H1 (cell line): ENCODE results near the gene ATG2B. TPM values are rescaled to one million over a fixed set of nuclear protein-coding genes. Genes with fewer than 3 reads are reported as not detected.

Experiments
- ATF2 ChIP-seq: IDR thresholded peaks from 2 replicates; pipeline ENCODE4 v1.6.1; 2012; ENCODE audit warnings: low read length, inconsistent platforms
- CTCF ChIP-seq, 3 experiments: IDR thresholded peaks; 1 replicate in 2 of 3; 2 replicates in 1 of 3; pipeline versions ENCODE4 v1.5.1 to v1.6.1; 2011; ENCODE audit warnings: low read length in 3 of 3, mild to moderate bottlenecking in 3 of 3, inconsistent platforms in 2 of 3, low read depth in 1 of 3, moderate library complexity in 1 of 3; ENCODE audit not compliant: insufficient read depth in 1 of 3; ENCODE audit errors: control extremely low read depth in 1 of 3
- NANOG ChIP-seq: IDR thresholded peaks from 2 replicates; pipeline ENCODE4 v1.6.1; 2011; ENCODE audit warnings: low read length, low read depth, mild to moderate bottlenecking, inconsistent platforms; ENCODE audit not compliant: insufficient read depth, poor library complexity, severe bottlenecking
- polyA plus RNA-seq, 7 experiments: library from polyadenylated mRNA; depleted of rRNA in 3 of 7; stranded (reverse) in 5 of 7; unstranded in 2 of 7; fragments of >200 nt in 5 of 7; fragments of 200-250 nt in 2 of 7; gene quantifications; 1 replicate in 5 of 7; 2 replicates in 1 of 7; 4 replicates in 1 of 7; pipeline versions ENCODE4 v1.2.1 to v1.2.3, GENCODE V29; 2011 to 2013; ENCODE audit warnings: missing spikeins in 2 of 7, mixed read lengths in 2 of 7
- total RNA-seq: library from RNA; stranded (reverse); fragmentation: NEBNext Ultra II Directional; extraction: Animal tissue kit (Norgen Biotek cat#: 25700); gene quantifications from 2 replicates; pipeline ENCODE4 v1.2.1, GENCODE V29; 2021

Gene ATG2B
- total and polyA plus RNA-seq, 2 of the 8 experiments (the other 6 are each of a cell fraction or from before 2014, with no cell fraction given), result 4.6 to 14.4 TPM

- TF ChIP-seq NANOG (no peak), CTCF (IDR thresholded peaks at IDR 0.05; ENCODE audit: control extremely low read depth in 1 of 3, insufficient read depth in 1 of 3, low read depth in 1 of 3, low read length in 3 of 3) (no peak), ATF2 (no peak)
Observed at GRCh38 chr14:96408608-96409007, 45.5 kb upstream of the ATG2B start (continued).
